HEK293T (cell line): ENCODE data around the gene FARP1.

ENCODE experiments used
- ELF4 ChIP-seq: fragments of 450-650 bp; IDR thresholded peaks from 2 replicates; pipeline ENCODE4 v1.6.1; 2017; ENCODE audit warnings: antibody characterized with exemption
- FOXA1 ChIP-seq: fragments of 450-650 bp; IDR thresholded peaks from 2 replicates; pipeline ENCODE4 v1.6.1; 2016; ENCODE audit warnings: mild to moderate bottlenecking
- FOXM1 ChIP-seq: fragments of 450-650 bp; IDR thresholded peaks from 2 replicates; pipeline ENCODE4 v1.6.1; 2017; ENCODE audit warnings: mild to moderate bottlenecking, borderline replicate concordance
- TARDBP ChIP-seq: fragments of 450-650 bp; IDR thresholded peaks from 2 replicates; pipeline ENCODE4 v1.6.1; 2016
- TF ChIP-seq, protein P1 (sequence below): fragments of 450-650 bp; IDR thresholded peaks from 2 replicates; pipeline ENCODE4 v1.6.1; 2016

DNA sequence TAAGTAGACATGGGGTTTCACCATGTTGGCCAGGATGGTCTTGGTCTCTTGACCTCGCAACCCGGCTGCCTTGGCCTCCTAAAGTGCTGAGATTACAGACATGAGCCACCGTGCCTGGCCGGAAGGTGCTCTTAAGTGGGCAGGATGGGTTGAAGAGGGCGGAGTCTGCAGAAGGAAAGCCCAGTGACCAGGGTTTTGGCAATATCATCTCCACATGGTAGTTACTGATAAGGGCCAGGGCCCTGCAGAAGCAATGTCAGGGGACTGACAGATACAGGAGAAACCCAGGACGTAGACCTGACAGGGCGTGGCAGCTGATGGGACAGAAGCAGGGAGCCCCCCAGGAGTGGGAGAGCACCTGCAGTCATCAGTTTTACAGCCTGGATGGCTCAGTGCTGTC, 79.9 kb downstream of the FARP1 start:
- TF ChIP-seq FOXM1 (no peak), FOXA1 (no peak), ELF4 (no peak), TARDBP (no peak)
- TF ChIP-seq, protein P1, sequence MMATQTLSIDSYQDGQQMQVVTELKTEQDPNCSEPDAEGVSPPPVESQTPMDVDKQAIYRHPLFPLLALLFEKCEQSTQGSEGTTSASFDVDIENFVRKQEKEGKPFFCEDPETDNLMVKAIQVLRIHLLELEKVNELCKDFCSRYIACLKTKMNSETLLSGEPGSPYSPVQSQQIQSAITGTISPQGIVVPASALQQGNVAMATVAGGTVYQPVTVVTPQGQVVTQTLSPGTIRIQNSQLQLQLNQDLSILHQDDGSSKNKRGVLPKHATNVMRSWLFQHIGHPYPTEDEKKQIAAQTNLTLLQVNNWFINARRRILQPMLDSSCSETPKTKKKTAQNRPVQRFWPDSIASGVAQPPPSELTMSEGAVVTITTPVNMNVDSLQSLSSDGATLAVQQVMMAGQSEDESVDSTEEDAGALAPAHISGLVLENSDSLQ: no peak
